ENCODE measurements around the gene ASCC3.
"Not testable (repeated sequence)": the region's sequence is repeated elsewhere in the genome, so short reads cannot be mapped to it uniquely, and the experiment has no call there.

- TF ChIP-seq CTCF, POLR2A (IDR thresholded peaks at IDR 0.05): not testable (repeated sequence)
Observed at GRCh38 chr6:100890646-100891045, 9.5 kb upstream of the ASCC3 start.

Measured in testis (tissue), 2 donors.